ENCODE measurements around the gene PARPBP.
A peak's percentile ranks its signal among the peaks of the same experiment; 100 is the strongest.
"Not testable (repeated sequence)": the region's sequence is repeated elsewhere in the genome, so short reads cannot be mapped to it uniquely, and the experiment has no call there.

The PARPBP gene
- total RNA-seq, result 1.6 to 3.6 (median 2.9) reads per million in 4 experiments

DNA sequence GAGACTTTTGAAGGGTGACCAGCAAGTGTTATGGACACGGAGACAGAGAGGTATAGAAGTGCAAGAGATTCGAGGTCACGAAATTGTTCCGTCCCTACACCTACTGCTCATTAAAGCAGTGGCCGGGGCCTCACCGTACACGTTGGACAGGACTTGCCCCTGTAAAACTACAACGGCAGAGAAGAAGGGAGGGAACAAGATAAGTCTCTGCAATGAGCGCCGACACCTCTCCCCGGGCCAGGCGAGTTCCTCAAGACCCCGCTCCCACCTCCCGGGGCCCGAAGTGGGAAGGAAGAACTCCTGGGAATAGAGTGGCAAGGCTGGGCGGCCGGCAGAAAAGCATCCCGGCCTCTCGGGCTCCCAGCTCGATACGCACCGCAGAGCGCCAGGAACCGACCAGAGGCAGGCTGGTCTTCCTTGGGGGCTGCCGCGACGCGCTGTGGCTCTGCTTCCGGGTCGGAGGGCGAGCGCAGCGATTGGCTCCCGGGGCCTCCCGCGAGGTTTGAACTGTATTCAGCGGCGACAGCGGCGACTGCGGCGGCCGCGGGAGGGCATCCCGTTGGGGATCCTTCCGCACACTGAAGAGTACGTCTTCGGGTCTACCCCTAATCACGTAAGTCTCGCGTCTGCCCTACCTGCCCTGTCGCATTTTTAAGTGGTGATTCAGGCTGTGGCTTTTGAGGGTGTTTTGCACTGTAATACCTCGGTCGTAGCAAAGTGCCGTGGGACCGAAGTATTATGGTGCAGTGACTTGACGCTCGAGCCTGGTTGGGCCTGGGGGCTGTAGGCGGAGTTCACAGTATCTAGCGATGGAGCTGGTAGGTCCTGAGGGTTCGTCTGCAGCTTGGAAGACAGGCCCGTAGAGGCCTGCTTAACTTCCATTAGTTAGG, at the start of gene PARPBP, which contains the start of gene NUP37:
TSS of gene PARPBP (plus strand) at position 510 of the 890 bp plus-strand sequence. CDS start 3,706 bp downstream, outside the sequence.
TSS of gene NUP37 (minus strand) at position 441 of the 890 bp plus-strand sequence. CDS start 1,596 bp downstream, outside the sequence.
- peak; percentile 83 for DNase-seq

DNA sequence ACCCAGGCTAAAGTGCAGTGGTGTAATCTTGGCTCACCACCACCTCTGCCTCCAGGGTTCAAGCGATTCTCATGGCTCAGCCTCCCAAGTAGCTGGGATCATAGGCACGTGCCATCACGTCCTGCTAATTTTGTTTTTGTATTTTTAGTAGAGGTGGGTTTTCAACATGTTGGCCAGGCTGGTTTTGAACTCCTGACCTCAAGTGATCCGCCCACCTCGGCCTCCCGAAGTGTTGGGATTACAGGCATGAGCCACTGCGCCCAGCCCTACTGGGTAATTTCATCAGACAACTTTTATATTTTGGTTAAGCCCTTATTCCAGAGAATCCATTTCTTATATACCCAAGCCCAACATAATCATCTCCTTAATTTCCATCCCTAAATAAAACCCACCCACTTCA, 47.9 kb upstream of the PARPBP start:
- DNase-seq, result not testable (repeated sequence)

GRCh38 chr12:102080842-102081241, 39.1 kb upstream of the PARPBP start:
- DNase-seq, result no peak

DNA sequence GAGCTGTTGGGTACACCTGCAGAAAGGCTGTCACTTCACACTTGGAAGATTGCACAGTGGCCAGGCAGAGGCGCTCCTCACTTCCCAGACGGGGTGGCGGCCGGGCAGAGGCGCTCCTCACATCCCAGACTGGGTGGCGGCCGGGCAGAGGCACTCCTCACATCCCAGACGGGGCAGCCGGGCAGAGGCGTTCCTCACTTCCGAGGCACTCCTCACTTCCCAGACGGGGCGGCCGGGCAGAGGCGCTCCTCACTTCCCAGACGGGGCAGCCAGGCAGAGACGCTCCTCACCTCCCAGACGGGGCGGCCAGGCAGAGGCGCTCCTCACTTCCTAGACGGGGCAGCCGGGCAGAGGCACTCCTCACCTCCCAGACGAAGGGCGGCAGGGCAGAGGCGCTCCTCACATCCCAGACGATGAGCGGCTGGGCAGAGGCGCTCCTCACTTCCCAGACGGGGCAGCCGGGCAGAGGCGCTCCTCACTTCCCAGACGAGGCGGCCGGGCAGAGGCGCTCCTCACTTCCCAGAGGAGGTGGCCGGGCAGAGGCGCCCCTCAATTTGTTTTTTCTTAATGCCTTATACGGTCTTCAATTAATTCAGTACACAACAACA, 30.7 kb upstream of the PARPBP start:
- not testable (repeated sequence) for DNase-seq

GRCh38 chr12:102093319-102093718, 26.7 kb upstream of the PARPBP start:
- no peak for DNase-seq

DNA sequence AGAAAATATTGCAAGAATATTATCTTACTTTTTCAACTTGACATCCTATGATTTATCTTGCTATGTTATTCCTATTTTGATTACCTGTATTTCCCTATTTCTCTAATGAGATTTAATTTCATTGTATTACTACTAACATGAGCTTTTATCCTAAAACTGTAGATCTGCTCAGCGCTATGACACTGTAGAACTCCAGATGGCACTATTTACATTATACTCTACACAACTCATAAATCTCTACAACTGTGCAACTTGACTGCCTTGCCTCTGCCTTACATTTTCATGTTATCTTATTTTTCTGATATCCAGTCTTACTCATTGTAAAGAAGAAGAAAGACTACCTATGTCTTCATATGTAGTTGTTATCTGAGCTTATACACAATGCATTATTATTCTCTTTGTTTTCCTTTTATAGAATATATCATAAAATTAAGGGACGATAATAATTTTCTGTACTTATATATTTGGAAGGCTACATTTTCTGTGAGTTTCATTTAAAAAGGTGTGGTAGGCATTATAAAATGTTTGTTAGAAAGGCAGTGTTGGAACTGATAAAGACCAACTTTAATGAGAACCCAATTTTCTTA, 24.2 kb upstream of the PARPBP start:
- DNase-seq, result no peak

DNA sequence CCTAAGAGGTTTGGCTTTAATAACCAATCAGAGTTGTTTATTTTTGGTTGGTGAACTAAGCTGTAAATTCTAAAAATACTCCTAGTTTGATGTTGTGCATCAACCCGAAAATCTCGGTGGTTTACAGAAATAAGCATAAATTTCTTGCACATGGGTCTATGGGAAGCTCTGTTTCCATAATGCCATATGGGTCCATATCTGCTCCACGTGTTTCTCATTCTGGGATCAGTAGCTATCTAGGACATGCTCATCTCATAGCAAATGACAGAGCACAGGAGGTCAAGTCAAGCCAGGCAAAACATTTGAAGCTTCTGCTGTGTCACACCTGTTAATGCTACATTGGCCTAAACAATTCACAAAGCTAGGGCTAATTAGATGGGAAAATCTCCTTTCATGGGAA, 23.1 kb upstream of the PARPBP start:
- DNase-seq, result no peak

GRCh38 chr12:102106905-102107304, 13.1 kb upstream of the PARPBP start:
- no peak for DNase-seq

GRCh38 chr12:102107970-102108369, 12.0 kb upstream of the PARPBP start:
- no peak for DNase-seq

GRCh38 chr12:102110782-102111181, 9.2 kb upstream of the PARPBP start:
- DNase-seq, result no peak

DNA sequence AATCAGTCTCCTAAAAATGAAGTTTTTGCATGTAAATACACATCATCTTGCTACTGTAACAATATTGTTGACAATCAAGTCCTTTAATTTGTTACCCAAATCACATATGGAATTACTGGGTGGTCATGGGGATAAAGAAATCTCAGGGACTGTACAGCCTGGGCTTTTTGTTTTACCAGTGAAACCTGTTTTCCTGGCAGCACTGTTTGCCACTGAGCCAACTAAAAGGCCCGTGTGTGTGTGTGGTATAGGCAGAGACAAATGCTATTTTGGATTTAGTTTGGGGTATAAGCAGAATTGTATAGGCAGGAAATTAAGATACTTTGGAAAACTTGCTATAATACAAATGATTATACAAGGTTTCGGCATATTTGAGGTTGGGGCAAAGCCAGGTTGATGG, 5.8 kb upstream of the PARPBP start:
- no peak for DNase-seq

DNA sequence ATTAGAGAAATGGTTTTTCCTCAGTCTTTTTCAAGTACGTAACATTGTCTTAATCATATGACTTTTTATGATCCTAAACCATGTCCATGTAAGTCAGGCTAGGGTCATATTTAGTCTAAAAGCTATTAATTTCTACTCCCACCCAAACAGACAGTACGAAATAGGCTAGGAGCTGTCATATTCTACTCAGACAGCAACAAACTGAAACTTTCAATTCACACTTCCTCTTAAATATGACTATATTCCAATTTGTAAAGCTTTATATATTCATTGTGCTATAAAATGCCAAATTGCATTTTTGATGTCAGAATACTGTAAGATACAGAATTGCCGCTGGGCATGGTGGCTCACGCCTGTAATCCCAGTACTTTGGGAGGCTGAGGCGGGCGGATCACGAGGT, 3.6 kb upstream of the PARPBP start:
- DNase-seq, result no peak

DNA sequence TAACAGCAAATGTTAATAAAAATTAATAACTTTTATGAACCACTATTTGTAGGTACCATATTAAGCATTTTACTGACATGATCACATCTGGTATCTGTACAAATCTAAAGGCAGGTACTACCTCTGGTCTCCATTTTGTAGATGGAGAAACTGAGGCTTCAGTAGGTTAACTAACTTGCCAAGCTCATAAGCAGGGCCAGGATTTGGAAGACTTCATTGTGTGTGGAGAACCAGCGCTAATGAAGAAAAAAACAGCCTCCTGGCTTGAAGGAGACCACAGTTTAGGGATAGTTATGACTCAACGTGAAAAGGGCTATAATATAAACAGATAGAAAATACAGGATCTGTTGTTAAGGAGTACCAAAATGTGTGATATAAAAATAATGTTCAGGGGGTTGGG, 1.1 kb upstream of the PARPBP start:
- DNase-seq, result no peak

- no peak for DNase-seq
These were observed 536 bp downstream of the PARPBP start for GRCh38 chr12:102120564-102120873.

DNA sequence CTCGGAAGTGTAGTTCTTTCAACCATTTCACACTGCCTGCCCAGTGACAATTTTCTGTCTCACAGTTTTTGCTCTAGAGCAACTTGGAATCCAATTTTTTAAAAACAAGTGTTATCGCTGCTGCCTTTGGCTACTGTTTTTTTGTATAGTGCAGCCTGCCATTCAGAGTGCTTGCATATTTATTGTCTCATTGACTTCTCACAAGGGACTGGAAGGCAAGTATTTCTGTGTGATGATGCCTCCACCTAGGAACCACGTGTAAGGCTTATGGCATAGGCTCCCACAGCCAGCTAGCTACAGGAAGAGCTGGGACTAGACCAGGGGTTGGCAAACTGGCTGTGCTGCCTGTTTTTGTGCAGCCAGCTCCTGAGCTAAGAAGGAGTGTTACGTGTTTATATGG, 903 bp downstream of the PARPBP start:
- DNase-seq, result no peak

- not testable (repeated sequence) for DNase-seq
These were observed 1.3 kb downstream of the PARPBP start for GRCh38 chr12:102121328-102121727.

GRCh38 chr12:102130720-102131119, 10.7 kb downstream of the PARPBP start:
- DNase-seq, result not testable (repeated sequence)

DNA sequence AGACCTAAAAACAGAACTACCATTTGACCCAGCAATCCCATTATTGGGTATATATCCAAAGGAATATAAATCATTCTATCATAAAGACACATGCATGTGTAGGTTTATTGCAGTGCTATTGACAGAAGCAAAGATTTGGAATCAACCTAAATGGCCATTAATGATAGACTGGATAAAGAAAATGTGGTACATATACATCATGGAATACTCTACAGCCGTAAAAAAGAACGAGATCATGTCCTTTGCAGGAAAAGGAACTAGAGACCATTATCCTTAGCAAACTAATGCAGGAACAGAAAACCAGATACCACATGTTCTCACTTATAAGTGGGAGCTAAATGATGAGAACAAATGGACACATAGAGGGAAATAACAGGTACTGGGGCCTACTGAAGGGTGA, 11.5 kb downstream of the PARPBP start:
- DNase-seq, result not testable (repeated sequence)

DNA sequence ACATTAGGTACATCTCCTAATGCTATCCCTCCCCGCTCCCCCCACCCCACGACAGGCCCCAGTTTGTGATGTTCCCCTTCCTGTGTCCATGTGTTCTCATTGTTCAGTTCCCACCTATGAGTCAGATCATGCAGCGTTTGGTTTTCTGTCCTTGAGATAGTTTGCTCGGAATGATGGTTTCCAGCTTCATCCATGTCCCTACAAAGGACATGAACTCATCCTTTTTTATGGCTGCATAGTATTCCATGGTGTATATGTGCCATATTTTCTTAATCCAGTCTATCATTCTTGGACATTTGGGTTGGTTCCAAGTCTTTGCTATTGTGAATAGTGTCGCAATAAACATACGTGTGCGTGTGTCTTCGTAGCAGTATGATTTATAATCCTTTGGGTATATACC, 17.6 kb downstream of the PARPBP start:
- DNase-seq, result not testable (repeated sequence)

GRCh38 chr12:102142866-102143373, 22.9 kb downstream of the PARPBP start:
- not testable (repeated sequence) for DNase-seq

DNA sequence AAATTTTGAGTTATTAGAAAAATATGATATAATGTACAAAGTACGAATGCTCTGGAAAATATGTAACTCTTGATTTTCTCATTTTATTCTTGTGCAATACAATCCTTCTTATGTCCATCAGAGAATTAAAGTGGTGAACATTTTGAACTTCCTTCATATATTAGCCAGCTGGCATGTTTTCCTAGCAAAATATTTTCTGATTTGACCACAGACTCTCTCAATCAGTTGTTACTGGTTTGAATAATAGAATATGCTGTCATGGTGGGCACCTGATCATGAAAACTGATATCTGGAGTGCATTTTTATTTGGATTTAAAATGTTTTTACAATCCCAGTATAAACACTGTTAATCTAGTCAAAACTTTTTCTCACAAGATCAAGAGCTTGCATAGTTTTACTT, 24.2 kb downstream of the PARPBP start:
- no peak for DNase-seq

DNA sequence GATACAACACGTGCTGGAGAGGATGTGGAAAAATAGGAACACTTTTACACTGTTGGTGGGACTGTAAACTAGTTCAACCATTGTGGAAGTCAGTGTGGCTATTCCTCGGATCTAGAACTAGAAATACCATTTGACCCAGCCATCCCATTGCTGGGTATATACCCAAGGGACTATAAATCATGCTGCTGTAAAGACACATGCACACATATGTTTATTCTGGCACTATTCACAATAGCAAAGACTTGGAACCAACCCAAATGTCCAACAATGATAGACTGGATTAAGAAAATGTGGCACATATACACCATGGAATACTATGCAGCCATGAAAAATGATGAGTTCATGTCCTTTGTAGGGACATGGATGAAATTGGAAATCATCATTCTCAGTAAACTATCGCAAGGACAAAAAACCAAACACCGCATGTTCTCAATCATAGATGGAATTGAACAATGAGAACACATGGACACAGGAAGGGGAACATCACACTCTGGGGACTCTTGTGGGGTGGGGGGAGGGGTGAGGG, 27.1 kb downstream of the PARPBP start:
- DNase-seq, result not testable (repeated sequence)

DNA sequence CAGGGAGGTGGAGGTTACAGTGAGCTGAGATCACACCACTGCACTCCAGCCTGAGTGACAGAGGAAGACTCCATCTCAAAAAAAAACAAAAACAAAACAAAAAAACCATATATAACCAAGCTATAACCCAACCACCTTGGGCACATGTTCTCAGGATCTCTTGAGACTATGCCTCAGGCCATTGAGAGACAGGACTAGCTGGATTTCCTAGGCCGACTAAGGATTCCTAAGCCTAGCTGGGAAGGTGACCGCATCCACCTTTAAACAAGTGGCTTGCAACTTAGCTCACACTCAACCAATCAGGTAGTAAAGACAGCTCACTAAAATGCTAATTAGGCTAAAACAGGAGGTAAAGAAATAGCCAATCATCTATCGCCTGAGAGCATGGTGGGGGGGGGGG, 35.2 kb downstream of the PARPBP start:
- DNase-seq, result not testable (repeated sequence)

All from effector CD8-positive, alpha-beta T cell (primary cell).